Measurements from ENCODE around the gene GALK1. TPM values are rescaled to one million over a fixed set of nuclear protein-coding genes. Genes with fewer than 3 reads are reported as not detected.

GALK1 gene
- total and polyA plus RNA-seq, 2 of the 13 experiments (the other 11 are each of a cell fraction or from before 2014, with no cell fraction given) = 59.9 to 93.6 TPM

- no peak; the same call in 1 of the 2 replicates for TF ChIP-seq ZNF143 (CRISPR knock-in tag; IDR thresholded peaks at IDR 0.05)
- no peak for TF ChIP-seq ZNF225 (CRISPR knock-in tag; IDR thresholded peaks at IDR 0.05)
- TF ChIP-seq ZNF501 (CRISPR knock-in tag; IDR thresholded peaks at IDR 0.05) = no peak
- no peak for TF ChIP-seq GABPA (IDR thresholded peaks at IDR 0.05; ENCODE audit: low read depth, low read length)
- no peak for TF ChIP-seq GABPA (CRISPR knock-in tag; IDR thresholded peaks at IDR 0.05; ENCODE audit: low read depth)
- no peak; the same call in 1 of the 2 replicates for TF ChIP-seq MEIS2 (CRISPR knock-in tag; IDR thresholded peaks at IDR 0.05)
- no peak for TF ChIP-seq ZIK1 (CRISPR knock-in tag; IDR thresholded peaks at IDR 0.05; ENCODE audit: borderline replicate concordance, low read depth)
- TF ChIP-seq ZNF121 (CRISPR knock-in tag; IDR thresholded peaks at IDR 0.05) = no peak
- TF ChIP-seq ETV5 (CRISPR knock-in tag; IDR thresholded peaks at IDR 0.05; ENCODE audit: borderline replicate concordance) = no peak
- TF ChIP-seq ZNF446 (CRISPR knock-in tag; IDR thresholded peaks at IDR 0.05) = no peak
- no peak for TF ChIP-seq NFIC (IDR thresholded peaks at IDR 0.05; ENCODE audit: low read length)
- TF ChIP-seq ZNF546 (CRISPR knock-in tag; conservative IDR thresholded peaks at IDR 0.05) = peak; percentile 50; the same call in 1 of the 2 replicates
- no peak for TF ChIP-seq MTA3 (CRISPR knock-in tag; IDR thresholded peaks at IDR 0.05)
- no peak for TF ChIP-seq ZBTB25 (CRISPR knock-in tag; IDR thresholded peaks at IDR 0.05)
- no peak for TF ChIP-seq TBP (CRISPR knock-in tag; IDR thresholded peaks at IDR 0.05)
- TF ChIP-seq ZNF792 (CRISPR knock-in tag; IDR thresholded peaks at IDR 0.05) = no peak; the same call in 1 of the 2 replicates
- TF ChIP-seq ZNF687 (CRISPR knock-in tag; IDR thresholded peaks at IDR 0.05) = peak; percentile 96
- no peak for TF ChIP-seq ZSCAN29 (CRISPR knock-in tag; conservative IDR thresholded peaks at IDR 0.05)
- TF ChIP-seq MED1 (CRISPR knock-in tag; IDR thresholded peaks at IDR 0.05) = peak; percentile 60
- peak; percentile 64; the same call in 1 of the 2 replicates for TF ChIP-seq ZNF644 (CRISPR knock-in tag; IDR thresholded peaks at IDR 0.05; ENCODE audit: low read depth)
- no peak for TF ChIP-seq ZNF710 (CRISPR knock-in tag; IDR thresholded peaks at IDR 0.05; ENCODE audit: borderline replicate concordance)
- peak; percentile 77; the same call in 1 of the 2 replicates for TF ChIP-seq HBP1 (CRISPR knock-in tag; IDR thresholded peaks at IDR 0.05; ENCODE audit: low read depth)
- TF ChIP-seq ZFP82 (CRISPR knock-in tag; IDR thresholded peaks at IDR 0.05; ENCODE audit: borderline replicate concordance) = no peak
These were observed 10.4 kb downstream of the GALK1 start (continued) for GRCh38 chr17:75754378-75755204.

All from HepG2 (cell line).